ENCODE data around the gene MNX1. TPM values are rescaled to one million over a fixed set of nuclear protein-coding genes. Genes with fewer than 3 reads are reported as not detected.
A peak's percentile ranks its signal among the peaks of the same experiment; 100 is the strongest.

MNX1 gene
- total and polyA plus RNA-seq, 9 of the 15 experiments (the other 6 are each of a cell fraction or from before 2014, with no cell fraction given): 0.15 to 8.0 (median 1.4) TPM

DNA sequence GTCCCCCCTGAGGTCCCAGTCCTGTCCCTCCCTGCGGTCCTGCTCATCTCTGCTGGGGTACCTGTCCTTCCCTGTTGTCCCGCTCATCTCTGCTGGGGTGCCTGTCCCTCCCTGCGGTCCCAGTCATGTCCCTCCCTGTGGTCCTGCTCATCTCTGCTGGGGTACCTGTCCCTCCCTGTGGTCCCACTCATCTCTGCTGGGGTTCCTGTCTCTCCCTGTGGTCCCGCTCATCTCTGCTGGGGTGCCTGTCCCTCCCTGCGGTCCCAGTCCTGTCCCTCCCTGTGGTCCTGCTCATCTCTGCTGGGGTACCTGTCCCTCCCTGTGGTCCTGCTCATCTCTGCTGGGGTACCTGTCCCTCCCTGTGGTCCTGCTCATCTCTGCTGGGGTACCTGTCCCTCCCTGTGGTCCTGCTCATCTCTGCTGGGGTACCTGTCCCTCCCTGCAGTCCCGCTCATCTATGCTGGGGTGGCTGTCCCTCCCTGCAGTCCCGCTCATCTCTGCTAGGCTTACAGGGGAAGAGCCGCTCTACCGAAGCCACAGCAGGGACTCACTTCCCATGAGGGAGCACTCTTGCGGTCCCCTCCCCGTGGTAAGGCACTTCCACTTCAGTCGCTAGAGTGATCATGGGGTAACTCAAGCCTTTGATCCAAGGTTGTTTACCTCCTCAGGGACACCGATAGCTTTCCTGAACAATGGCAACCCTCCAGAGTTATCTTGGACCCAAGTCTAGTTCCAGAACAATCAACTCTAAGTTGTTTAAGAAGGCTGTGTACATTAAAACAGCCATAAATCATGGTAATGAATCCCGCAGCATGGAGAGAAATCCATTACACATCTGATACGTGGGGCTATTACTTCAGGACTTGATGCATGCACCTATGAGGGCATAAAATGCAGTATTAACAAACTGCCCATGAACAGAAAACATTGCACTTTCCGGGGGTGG is 46.8 kb upstream of the MNX1 start:
- intact Hi-C loops (cut with micrococcal nuclease): loop anchor here (10.0 kb wide), 1 partner anchor 152 kb away; no protein-coding TSS in a partner anchor
- in situ Hi-C loops (cut with MboI): loop anchor here (10.0 kb wide), 1 partner anchor 768 kb away; no protein-coding TSS in a partner anchor
- POLR2A ChIA-PET: interaction anchor here (0.7 to 1.0 kb wide), 2 partner anchors 63 to 331 kb away, joined by 3 read pairs; no protein-coding TSS in a partner anchor
- no peak for TF ChIP-seq ZNF57 (CRISPR knock-in tag; IDR thresholded peaks at IDR 0.05)
- peak; percentile 69; the same call in 1 of the 2 replicates for TF ChIP-seq ZNF263 (CRISPR knock-in tag; IDR thresholded peaks at IDR 0.05; ENCODE audit: borderline replicate concordance)
- no peak for FAIRE-seq
- WGBS (ENCODE audit: insufficient coverage, low coverage, missing lambda C conversion rate): 6% methylated on average over 16 of the region's 16 CpGs
- H3K27me3 ChIP-seq (ENCODE audit: control insufficient read depth in 2 of 2, insufficient read depth in 2 of 2, low read length in 2 of 2): peaks cover 72 to 76% of the 10 kb centered on the region in 2 experiments
- no TSS peak for BruUV-seq (replicated peaks)
- no peaks in the 10 kb centered on the region for H3K36me3 ChIP-seq (ENCODE audit: control insufficient read depth, insufficient read depth, low read length)
- DNase-seq (ENCODE audit: extremely low read depth in 1 of 4, low spot score in 3 of 4): no peak
- H3K9me1 ChIP-seq (ENCODE audit: control insufficient read depth, insufficient read depth, low read length): no peaks in the 10 kb centered on the region
- no peak overlapping the region for H3K9ac ChIP-seq (ENCODE audit: insufficient read depth in 1 of 2, low read depth in 2 of 2, low read length in 2 of 2)
- no peaks in the 10 kb centered on the region for H4K20me1 ChIP-seq (replicated peaks; ENCODE audit: control insufficient read depth, insufficient read depth, low read length)
- H3K4me2 ChIP-seq (ENCODE audit: insufficient read depth, low read length): no peak overlapping the region
- no peak overlapping the region for H2AFZ ChIP-seq (ENCODE audit: low read depth, low read length)
- no peak overlapping the region for H3K27ac ChIP-seq (ENCODE audit: extremely low read depth, low read depth, low read length)
- CTCF ChIA-PET (ENCODE audit: low intra/inter-chr PET ratio): no interaction called here
- ATAC-seq: no peak
- no peaks in the 10 kb centered on the region for H3K4me1 ChIP-seq (replicated peaks in 1 of 2; ENCODE audit: control insufficient read depth in 2 of 2, insufficient read depth in 2 of 2, low read length in 2 of 2)
- H3K4me3 ChIP-seq: no peak overlapping the region
- H3K9me3 ChIP-seq (replicated peaks; ENCODE audit: control insufficient read depth, insufficient read depth, low read depth, low read length): peaks cover 1% of the 10 kb centered on the region; the same call in 1 of the 2 replicates
- no peaks in the 10 kb centered on the region for H3K79me2 ChIP-seq (ENCODE audit: control insufficient read depth, insufficient read depth, low read length)

DNA sequence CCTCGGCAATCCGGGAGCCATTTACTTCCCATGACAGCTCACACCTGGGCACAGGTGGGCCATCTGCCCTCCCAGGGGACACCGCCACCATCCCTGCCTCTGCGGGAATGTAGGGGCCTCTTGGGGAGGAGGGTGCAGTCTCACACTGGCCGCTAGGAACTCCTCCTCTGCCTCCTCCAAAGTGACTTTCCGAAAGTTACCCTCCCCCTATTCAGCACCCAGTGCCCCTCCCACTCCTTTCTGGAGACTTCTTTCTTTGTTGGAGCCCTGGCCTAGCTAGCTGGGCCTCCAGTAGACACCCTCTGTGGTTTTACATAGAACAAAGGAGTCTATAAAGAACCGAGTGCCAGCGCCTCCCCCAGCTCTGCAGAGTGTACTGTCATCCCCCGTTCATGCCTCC is 45.8 kb upstream of the MNX1 start:
- H3K27ac ChIP-seq (ENCODE audit: extremely low read depth, low read depth, low read length): no peak overlapping the region
- no TSS peak for BruUV-seq (replicated peaks)
- ATAC-seq (peak; percentile 90), DNase-seq (ENCODE audit: extremely low read depth in 1 of 4, low spot score in 3 of 4) (peak in 3 of 4 experiments; percentile 49 to 71 (median 61)), FAIRE-seq (no peak)
- in situ Hi-C loops (cut with MboI) (loop anchor here (10.0 kb wide), 1 partner anchor 769 kb away; no protein-coding TSS in a partner anchor), intact Hi-C loops (cut with micrococcal nuclease) (loop anchor here (10.0 kb wide), 1 partner anchor 151 kb away; no protein-coding TSS in a partner anchor)
- no peaks in the 10 kb centered on the region for H3K9me1 ChIP-seq (ENCODE audit: control insufficient read depth, insufficient read depth, low read length)
- H3K79me2 ChIP-seq (ENCODE audit: control insufficient read depth, insufficient read depth, low read length): no peaks in the 10 kb centered on the region
- ChIA-PET POLR2A (interaction anchor here (0.6 to 1.0 kb wide), 2 partner anchors 62 to 86 kb away, joined by 3 read pairs; no protein-coding TSS in a partner anchor), CTCF (ENCODE audit: low intra/inter-chr PET ratio) (no interaction called here)
- H2AFZ ChIP-seq (ENCODE audit: low read depth, low read length): no peak overlapping the region
- H3K4me1 ChIP-seq (replicated peaks in 1 of 2; ENCODE audit: control insufficient read depth in 2 of 2, insufficient read depth in 2 of 2, low read length in 2 of 2): no peaks in the 10 kb centered on the region
- H3K4me2 ChIP-seq (ENCODE audit: insufficient read depth, low read length): no peak overlapping the region
- no peaks in the 10 kb centered on the region for H3K9me3 ChIP-seq (replicated peaks; ENCODE audit: control insufficient read depth, insufficient read depth, low read depth, low read length)
- no peaks in the 10 kb centered on the region for H3K36me3 ChIP-seq (ENCODE audit: control insufficient read depth, insufficient read depth, low read length)
- peaks cover 69 to 75% of the 10 kb centered on the region in 2 experiments for H3K27me3 ChIP-seq (ENCODE audit: control insufficient read depth in 2 of 2, insufficient read depth in 2 of 2, low read length in 2 of 2)
- WGBS (ENCODE audit: insufficient coverage, low coverage, missing lambda C conversion rate): 0% methylated on average over 9 of the region's 9 CpGs
- H3K4me3 ChIP-seq: no peak overlapping the region
- no peak overlapping the region for H3K9ac ChIP-seq (ENCODE audit: insufficient read depth in 1 of 2, low read depth in 2 of 2, low read length in 2 of 2)
- no peaks in the 10 kb centered on the region for H4K20me1 ChIP-seq (replicated peaks; ENCODE audit: control insufficient read depth, insufficient read depth, low read length)
- TF ChIP-seq TCFL5 (CRISPR knock-in tag; conservative IDR thresholded peaks at IDR 0.05): no peak
- no peak for TF ChIP-seq ZNF253 (CRISPR knock-in tag; conservative IDR thresholded peaks at IDR 0.05)
- no peak for TF ChIP-seq ZNF232 (CRISPR knock-in tag; IDR thresholded peaks at IDR 0.05)
- TF ChIP-seq, protein P1, sequence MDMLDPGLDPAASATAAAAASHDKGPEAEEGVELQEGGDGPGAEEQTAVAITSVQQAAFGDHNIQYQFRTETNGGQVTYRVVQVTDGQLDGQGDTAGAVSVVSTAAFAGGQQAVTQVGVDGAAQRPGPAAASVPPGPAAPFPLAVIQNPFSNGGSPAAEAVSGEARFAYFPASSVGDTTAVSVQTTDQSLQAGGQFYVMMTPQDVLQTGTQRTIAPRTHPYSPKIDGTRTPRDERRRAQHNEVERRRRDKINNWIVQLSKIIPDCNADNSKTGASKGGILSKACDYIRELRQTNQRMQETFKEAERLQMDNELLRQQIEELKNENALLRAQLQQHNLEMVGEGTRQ (CRISPR knock-in tag; IDR thresholded peaks at IDR 0.05): no peak
- TF ChIP-seq ZSCAN29 (IDR thresholded peaks at IDR 0.05): no peak
- TF ChIP-seq, protein P2, sequence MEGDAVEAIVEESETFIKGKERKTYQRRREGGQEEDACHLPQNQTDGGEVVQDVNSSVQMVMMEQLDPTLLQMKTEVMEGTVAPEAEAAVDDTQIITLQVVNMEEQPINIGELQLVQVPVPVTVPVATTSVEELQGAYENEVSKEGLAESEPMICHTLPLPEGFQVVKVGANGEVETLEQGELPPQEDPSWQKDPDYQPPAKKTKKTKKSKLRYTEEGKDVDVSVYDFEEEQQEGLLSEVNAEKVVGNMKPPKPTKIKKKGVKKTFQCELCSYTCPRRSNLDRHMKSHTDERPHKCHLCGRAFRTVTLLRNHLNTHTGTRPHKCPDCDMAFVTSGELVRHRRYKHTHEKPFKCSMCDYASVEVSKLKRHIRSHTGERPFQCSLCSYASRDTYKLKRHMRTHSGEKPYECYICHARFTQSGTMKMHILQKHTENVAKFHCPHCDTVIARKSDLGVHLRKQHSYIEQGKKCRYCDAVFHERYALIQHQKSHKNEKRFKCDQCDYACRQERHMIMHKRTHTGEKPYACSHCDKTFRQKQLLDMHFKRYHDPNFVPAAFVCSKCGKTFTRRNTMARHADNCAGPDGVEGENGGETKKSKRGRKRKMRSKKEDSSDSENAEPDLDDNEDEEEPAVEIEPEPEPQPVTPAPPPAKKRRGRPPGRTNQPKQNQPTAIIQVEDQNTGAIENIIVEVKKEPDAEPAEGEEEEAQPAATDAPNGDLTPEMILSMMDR (IDR thresholded peaks at IDR 0.05 in 2 of 3, conservative IDR thresholded peaks at IDR 0.05 in 1 of 3; ENCODE audit: insufficient read depth in 2 of 3, low read depth in 1 of 3, low read length in 3 of 3): peak; percentile 13 to 43 (median 35); a peak in 5 of 6 replicates
- TF ChIP-seq ARHGAP35 (IDR thresholded peaks at IDR 0.05; ENCODE audit: partially characterized antibody): no peak
